ENCODE data around the gene SPAG7.

DNA sequence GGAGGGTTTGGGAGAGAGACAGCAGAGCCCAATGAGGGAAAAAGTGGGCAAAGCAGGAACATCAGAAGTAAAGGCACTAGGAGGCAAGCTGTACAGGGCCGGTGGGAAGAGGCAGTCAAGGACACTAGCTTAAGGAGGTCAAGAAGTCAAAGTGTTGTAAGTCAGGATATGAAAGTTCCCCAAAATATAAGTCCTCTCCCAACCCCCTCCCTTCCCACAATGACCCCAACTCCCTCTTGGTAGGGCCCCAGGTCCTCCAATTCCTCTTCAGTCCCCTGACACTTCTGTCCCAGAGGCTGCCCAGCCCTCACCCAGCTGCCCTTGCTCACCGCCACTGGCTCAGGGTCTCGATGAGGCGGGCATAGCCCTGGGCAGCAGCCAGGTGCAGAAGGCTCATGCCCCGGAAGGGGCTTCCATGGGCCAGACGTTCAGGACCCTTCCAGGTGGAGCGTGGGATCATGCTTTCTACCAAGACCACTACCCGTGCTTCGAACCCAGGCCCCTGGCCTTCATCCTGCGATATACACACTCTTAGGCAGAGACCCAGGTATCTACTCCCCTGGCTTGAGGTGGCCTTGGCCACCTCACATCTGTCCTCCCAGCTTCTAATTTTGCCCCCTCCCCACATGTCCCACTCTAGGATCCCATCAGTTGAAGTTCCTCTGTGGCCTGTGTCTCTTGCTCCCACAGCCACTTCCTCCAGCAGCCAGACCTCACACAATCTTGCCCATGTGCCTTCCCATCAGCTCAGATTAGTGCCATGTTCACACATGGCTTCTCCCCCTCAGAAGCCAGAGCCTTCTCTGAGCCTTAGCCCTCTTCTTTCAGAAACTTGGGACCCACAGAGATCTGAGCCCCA is 5.9 kb upstream of the SPAG7 start:
- TF ChIP-seq NRF1 (IDR thresholded peaks at IDR 0.05; ENCODE audit: low read depth, low read length) (no peak), FOSL2 (IDR thresholded peaks at IDR 0.05; ENCODE audit: borderline replicate concordance, low read depth) (no peak), POLR2AphosphoS5 (IDR thresholded peaks at IDR 0.05; ENCODE audit: low read depth, low read length) (no peak), RCOR1 (IDR thresholded peaks at IDR 0.05; ENCODE audit: low read length) (no peak), MXI1 (IDR thresholded peaks at IDR 0.05; ENCODE audit: low read depth, low read length) (no peak), CHD2 (IDR thresholded peaks at IDR 0.05; ENCODE audit: low read length, partially characterized antibody) (no peak), EP300 (IDR thresholded peaks at IDR 0.05; ENCODE audit: borderline replicate concordance in 1 of 2, low read depth in 1 of 2, low read length in 1 of 2) (no peak), TEAD4 (IDR thresholded peaks at IDR 0.05; ENCODE audit: borderline replicate concordance, insufficient read depth) (no peak), NFIC (IDR thresholded peaks at IDR 0.05; ENCODE audit: borderline replicate concordance) (no peak)
- TF ChIP-seq, protein P1, sequence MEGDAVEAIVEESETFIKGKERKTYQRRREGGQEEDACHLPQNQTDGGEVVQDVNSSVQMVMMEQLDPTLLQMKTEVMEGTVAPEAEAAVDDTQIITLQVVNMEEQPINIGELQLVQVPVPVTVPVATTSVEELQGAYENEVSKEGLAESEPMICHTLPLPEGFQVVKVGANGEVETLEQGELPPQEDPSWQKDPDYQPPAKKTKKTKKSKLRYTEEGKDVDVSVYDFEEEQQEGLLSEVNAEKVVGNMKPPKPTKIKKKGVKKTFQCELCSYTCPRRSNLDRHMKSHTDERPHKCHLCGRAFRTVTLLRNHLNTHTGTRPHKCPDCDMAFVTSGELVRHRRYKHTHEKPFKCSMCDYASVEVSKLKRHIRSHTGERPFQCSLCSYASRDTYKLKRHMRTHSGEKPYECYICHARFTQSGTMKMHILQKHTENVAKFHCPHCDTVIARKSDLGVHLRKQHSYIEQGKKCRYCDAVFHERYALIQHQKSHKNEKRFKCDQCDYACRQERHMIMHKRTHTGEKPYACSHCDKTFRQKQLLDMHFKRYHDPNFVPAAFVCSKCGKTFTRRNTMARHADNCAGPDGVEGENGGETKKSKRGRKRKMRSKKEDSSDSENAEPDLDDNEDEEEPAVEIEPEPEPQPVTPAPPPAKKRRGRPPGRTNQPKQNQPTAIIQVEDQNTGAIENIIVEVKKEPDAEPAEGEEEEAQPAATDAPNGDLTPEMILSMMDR (IDR thresholded peaks at IDR 0.05) = no peak
- TF ChIP-seq, protein P2, sequence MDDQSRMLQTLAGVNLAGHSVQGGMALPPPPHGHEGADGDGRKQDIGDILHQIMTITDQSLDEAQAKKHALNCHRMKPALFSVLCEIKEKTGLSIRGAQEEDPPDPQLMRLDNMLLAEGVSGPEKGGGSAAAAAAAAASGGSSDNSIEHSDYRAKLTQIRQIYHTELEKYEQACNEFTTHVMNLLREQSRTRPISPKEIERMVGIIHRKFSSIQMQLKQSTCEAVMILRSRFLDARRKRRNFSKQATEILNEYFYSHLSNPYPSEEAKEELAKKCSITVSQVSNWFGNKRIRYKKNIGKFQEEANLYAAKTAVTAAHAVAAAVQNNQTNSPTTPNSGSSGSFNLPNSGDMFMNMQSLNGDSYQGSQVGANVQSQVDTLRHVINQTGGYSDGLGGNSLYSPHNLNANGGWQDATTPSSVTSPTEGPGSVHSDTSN (IDR thresholded peaks at IDR 0.05) = no peak

All from SK-N-SH (cell line).